Neural progenitor cell (in vitro differentiated cells): Measurements from ENCODE around the gene ZNF441. TPM values are rescaled to one million over a fixed set of nuclear protein-coding genes. Genes with fewer than 3 reads are reported as not detected.

ENCODE experiments used
- DNase-seq: peaks from one replicate; pipeline ENCODE4 v3.0.0-alpha.2; 2016; ENCODE audit warnings: low spot score
- H2AFZ ChIP-seq: fragments of 200-600 bp; sonication (generic); replicated peaks from 2 replicates; pipeline ENCODE4 v1.6.1; 2016; ENCODE audit warnings: antibody characterized with exemption
- H3F3A ChIP-seq: fragments of 200-600 bp; sonication (generic); 2 replicates; pipeline ENCODE4 v1.6.1; 2016; ENCODE audit warnings: antibody characterized with exemption, low read depth
- H3K27ac ChIP-seq: fragments of 200-600 bp; sonication (generic); 2 replicates; pipeline ENCODE4 v1.5.1; 2016; ENCODE audit warnings: mild to moderate bottlenecking
- H3K27me3 ChIP-seq: fragments of 200-600 bp; sonication (generic); 2 replicates; pipeline ENCODE4 v1.6.1; 2016; ENCODE audit warnings: mild to moderate bottlenecking, moderate library complexity
- H3K36me3 ChIP-seq: fragments of 200-600 bp; sonication (generic); 2 replicates; pipeline ENCODE4 v1.5.1; 2016
- H3K4me1 ChIP-seq: fragments of 200-600 bp; sonication (generic); 2 replicates; pipeline ENCODE4 v1.6.1; 2016; ENCODE audit warnings: mixed run types
- H3K4me2 ChIP-seq: fragments of 200-600 bp; sonication (generic); 2 replicates; pipeline ENCODE4 v1.6.1; 2016
- H3K4me3 ChIP-seq: fragments of 200-600 bp; sonication (generic); 2 replicates; pipeline ENCODE4 v1.5.1; 2016
- H3K79me2 ChIP-seq: fragments of 200-600 bp; sonication (generic); 2 replicates; pipeline ENCODE4 v1.6.1; 2016; ENCODE audit warnings: low read depth
- H3K9ac ChIP-seq: fragments of 200-600 bp; sonication (generic); 2 replicates; pipeline ENCODE4 v1.6.1; 2016
- H3K9me3 ChIP-seq: fragments of 200-600 bp; sonication (generic); 2 replicates; pipeline ENCODE4 v1.5.1; 2016; ENCODE audit warnings: low read depth
- H4K20me1 ChIP-seq: fragments of 200-600 bp; sonication (generic); 2 replicates; pipeline ENCODE4 v1.6.1; 2016; ENCODE audit warnings: low read depth
- H3K27ac Mint-ChIP-seq: 3 replicates; pipeline ENCODE4 v1.8.0; 2021; ENCODE audit warnings: mixed read lengths
- H3K27me3 Mint-ChIP-seq: 2 replicates; pipeline ENCODE4 v1.8.0; 2022; ENCODE audit warnings: low read depth, mild to moderate bottlenecking, inconsistent platforms, moderate library complexity, mixed read lengths; ENCODE audit not compliant: insufficient read depth
- H3K36me3 Mint-ChIP-seq: 3 replicates; pipeline ENCODE4 v1.8.0; 2021; ENCODE audit warnings: mixed read lengths
- H3K4me1 Mint-ChIP-seq: 3 replicates; pipeline ENCODE4 v1.8.0; 2021; ENCODE audit warnings: mixed read lengths
- H3K4me3 Mint-ChIP-seq: 3 replicates; pipeline ENCODE4 v1.8.0; 2021; ENCODE audit warnings: mild to moderate bottlenecking, moderate library complexity, mixed read lengths
- H3K9me3 Mint-ChIP-seq: 3 replicates; pipeline ENCODE4 v1.8.0; 2020; ENCODE audit warnings: mixed read lengths
- EZH2 ChIP-seq: fragments of 200-600 bp; sonication (generic); IDR thresholded peaks from 2 replicates; pipeline ENCODE4 v1.6.1; 2017; ENCODE audit warnings: antibody characterized with exemption, mild to moderate bottlenecking, moderate library complexity
- EZH2phosphoT487 ChIP-seq: fragments of 200-600 bp; sonication (generic); IDR thresholded peaks from 2 replicates; pipeline ENCODE4 v1.6.1; 2017; ENCODE audit warnings: antibody characterized with exemption
- total RNA-seq: library from RNA; depleted of rRNA; stranded (reverse); fragments of >200 nt; gene quantifications from 2 replicates; pipeline ENCODE4 v1.2.3, GENCODE V29; 2015; ENCODE audit warnings: low replicate concordance
- TF ChIP-seq, protein P1 (sequence below): fragments of 200-600 bp; sonication (generic); IDR thresholded peaks from 2 replicates; pipeline ENCODE4 v1.5.1; 2017; ENCODE audit warnings: antibody characterized with exemption, mild to moderate bottlenecking

Gene ZNF441
- total RNA-seq, 1 donor from 2014 or later, result 7.3 TPM

DNA sequence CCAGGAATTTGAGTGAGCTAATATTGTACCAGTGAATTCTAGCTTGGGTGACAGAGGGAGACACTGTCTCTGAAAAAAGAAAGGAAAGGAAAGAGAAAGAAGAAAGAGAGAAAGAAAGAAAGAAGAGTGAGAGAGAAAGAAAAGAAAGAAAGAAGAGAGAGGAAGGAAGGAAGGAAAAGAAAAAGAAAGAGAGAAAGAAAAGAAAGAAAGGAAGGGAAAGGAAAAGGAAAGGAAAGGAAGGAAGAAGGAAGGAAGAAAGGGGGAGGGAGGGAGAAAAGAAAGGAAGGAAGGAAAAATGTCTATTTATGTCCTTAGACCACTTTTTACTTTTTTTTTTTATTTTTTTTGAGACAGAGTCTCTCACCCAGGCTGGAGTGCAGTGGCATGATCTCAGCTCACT lies 26.1 kb downstream of the ZNF441 start:
- Histone ChIP-seq H3F3A (peaks cover 11% of the 10 kb centered on the region), H3K27ac (no peak overlapping the region), H3K4me1 (peaks cover 4% of the 10 kb centered on the region), H3K79me2 (no peaks in the 10 kb centered on the region), H3K4me3 (no peak overlapping the region), H3K9me3 (peaks cover 9% of the 10 kb centered on the region), H2AFZ (no peak overlapping the region), H3K9ac (no peak overlapping the region), H3K36me3 (no peaks in the 10 kb centered on the region), H4K20me1 (no peaks in the 10 kb centered on the region), H3K27me3 (peaks cover 69% of the 10 kb centered on the region), H3K4me2 (no peak overlapping the region)
- H3K4me1 Mint-ChIP-seq, result peaks cover 8% of the 10 kb centered on the region
- H3K27ac Mint-ChIP-seq, result no peak overlapping the region
- no peaks in the 10 kb centered on the region for H3K36me3 Mint-ChIP-seq
- no peak for DNase-seq
- peaks cover 3% of the 10 kb centered on the region for H3K27me3 Mint-ChIP-seq
- TF ChIP-seq EZH2phosphoT487 (no peak), EZH2 (no peak)
- TF ChIP-seq, protein P1, sequence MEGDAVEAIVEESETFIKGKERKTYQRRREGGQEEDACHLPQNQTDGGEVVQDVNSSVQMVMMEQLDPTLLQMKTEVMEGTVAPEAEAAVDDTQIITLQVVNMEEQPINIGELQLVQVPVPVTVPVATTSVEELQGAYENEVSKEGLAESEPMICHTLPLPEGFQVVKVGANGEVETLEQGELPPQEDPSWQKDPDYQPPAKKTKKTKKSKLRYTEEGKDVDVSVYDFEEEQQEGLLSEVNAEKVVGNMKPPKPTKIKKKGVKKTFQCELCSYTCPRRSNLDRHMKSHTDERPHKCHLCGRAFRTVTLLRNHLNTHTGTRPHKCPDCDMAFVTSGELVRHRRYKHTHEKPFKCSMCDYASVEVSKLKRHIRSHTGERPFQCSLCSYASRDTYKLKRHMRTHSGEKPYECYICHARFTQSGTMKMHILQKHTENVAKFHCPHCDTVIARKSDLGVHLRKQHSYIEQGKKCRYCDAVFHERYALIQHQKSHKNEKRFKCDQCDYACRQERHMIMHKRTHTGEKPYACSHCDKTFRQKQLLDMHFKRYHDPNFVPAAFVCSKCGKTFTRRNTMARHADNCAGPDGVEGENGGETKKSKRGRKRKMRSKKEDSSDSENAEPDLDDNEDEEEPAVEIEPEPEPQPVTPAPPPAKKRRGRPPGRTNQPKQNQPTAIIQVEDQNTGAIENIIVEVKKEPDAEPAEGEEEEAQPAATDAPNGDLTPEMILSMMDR, result no peak
- peaks cover 37% of the 10 kb centered on the region for H3K9me3 Mint-ChIP-seq
- no peak overlapping the region for H3K4me3 Mint-ChIP-seq

DNA sequence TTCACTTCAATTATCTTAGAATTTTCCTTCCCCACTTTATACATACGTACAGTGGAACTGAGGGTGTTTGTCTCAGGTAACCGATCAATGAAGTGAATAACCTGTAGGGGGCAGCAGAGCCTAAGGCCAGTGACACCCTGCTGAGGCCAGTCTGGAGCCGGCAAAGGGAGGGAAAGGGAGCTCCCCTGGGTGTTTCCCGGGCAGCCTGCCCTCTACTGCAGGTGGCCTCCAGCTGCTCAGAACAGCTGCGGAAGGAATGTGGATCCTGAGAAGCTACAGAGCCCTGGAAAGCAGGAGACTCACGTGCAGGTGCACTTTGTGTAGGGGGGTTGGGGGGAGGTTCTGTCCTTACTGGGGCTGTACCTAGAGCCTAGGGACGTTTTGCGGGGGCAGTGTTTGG lies 30.7 kb downstream of the ZNF441 start:
- peak; percentile 88 for DNase-seq
- Histone ChIP-seq H2AFZ (peak overlapping the region; percentile 77), H3K4me3 (peak overlapping the region; percentile 61), H3K4me2 (peak overlapping the region; percentile 75), H3F3A (peaks cover 27% of the 10 kb centered on the region), H3K79me2 (no peaks in the 10 kb centered on the region), H4K20me1 (no peaks in the 10 kb centered on the region), H3K27me3 (peaks cover 47% of the 10 kb centered on the region), H3K36me3 (no peaks in the 10 kb centered on the region), H3K4me1 (peaks cover 11% of the 10 kb centered on the region), H3K9ac (no peak overlapping the region), H3K27ac (no peak overlapping the region), H3K9me3 (no peaks in the 10 kb centered on the region)
- TF ChIP-seq EZH2 (no peak), EZH2phosphoT487 (no peak)
- TF ChIP-seq, protein P1, result peak; percentile 86
- peaks cover 15% of the 10 kb centered on the region for H3K4me1 Mint-ChIP-seq
- H3K4me3 Mint-ChIP-seq, result peak overlapping the region; percentile 93
- peaks cover 3% of the 10 kb centered on the region for H3K27me3 Mint-ChIP-seq
- peaks cover 26% of the 10 kb centered on the region for H3K9me3 Mint-ChIP-seq
- peak overlapping the region; percentile 30 for H3K27ac Mint-ChIP-seq
- H3K36me3 Mint-ChIP-seq, result peaks cover 14% of the 10 kb centered on the region

DNA sequence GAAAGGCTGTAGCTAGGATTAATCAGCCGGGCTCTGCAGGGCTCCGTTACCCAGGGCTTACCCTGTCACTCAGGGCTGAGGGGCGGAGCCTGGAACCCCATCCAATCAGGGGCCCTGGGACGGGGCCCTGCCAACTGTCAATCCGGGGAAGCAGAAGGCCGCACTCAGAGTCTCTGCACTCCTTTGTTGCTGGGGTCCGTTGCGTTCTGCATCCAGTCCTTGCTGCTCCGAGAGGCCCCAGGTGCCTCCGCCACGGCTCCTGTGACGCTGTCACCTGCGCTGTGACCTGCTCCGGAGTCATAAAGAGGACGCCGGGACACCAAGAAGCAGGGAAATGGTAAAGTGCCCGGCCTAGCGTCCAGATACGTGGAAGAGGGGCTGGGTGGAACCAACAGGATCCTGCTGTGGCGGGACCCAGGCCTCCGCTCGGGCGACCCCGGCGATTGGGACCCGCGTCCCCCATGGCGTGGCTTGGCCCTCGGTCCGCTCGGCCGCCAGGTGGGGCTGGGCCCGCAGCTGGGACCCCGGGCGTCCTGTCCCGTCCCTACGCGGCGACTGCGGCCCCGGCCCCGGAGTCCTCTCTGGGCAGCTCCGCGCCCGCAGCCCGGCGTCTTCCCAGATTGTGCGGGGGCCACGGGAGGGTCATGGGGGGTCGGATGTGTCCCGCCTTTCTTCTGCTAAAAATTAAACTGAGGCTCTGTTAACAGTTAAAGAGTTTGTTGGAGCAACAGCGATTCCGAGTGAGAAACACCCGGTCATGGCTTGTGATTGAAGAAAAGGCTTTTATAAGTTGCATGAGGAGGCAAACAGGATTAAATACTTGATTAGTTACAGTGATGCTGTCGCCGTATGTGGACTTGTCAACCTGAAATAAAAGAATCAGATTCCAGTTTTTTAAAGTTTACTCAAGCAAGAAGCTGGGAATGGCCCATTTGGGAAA lies 31.9 kb downstream of the ZNF441 start, which contains the start of gene ZNF491:
ZNF491 (plus strand) TSS at position 133 of the 940 bp plus-strand sequence. CDS start 7,431 bp downstream, outside the sequence.
- Histone ChIP-seq H3K27me3 (peaks cover 35% of the 10 kb centered on the region), H3K4me2 (peak within 1 kb of the TSS; percentile 75), H3K36me3 (no peaks in the 10 kb centered on the region), H4K20me1 (no peaks in the 10 kb centered on the region), H3K9ac (peak within 1 kb of the TSS; percentile 62), H3K4me1 (peaks cover 11% of the 10 kb centered on the region), H3K9me3 (no peaks in the 10 kb centered on the region), H3K79me2 (no peaks in the 10 kb centered on the region), H3K27ac (peak within 1 kb of the TSS; percentile 16), H3K4me3 (peak within 1 kb of the TSS; percentile 61), H2AFZ (peak within 1 kb of the TSS; percentile 77), H3F3A (peaks cover 27% of the 10 kb centered on the region)
- peak; percentile 99 for DNase-seq
- H3K27ac Mint-ChIP-seq, result peak within 1 kb of the TSS; percentile 96
- H3K36me3 Mint-ChIP-seq, result peaks cover 21% of the 10 kb centered on the region
- H3K4me1 Mint-ChIP-seq, result peaks cover 15% of the 10 kb centered on the region
- TF ChIP-seq EZH2 (peak; percentile 51), EZH2phosphoT487 (peak; percentile 16)
- TF ChIP-seq, protein P1, result peak; percentile 54
- peaks cover 3% of the 10 kb centered on the region for H3K27me3 Mint-ChIP-seq
- peak within 1 kb of the TSS; percentile 93 for H3K4me3 Mint-ChIP-seq
- peaks cover 32% of the 10 kb centered on the region for H3K9me3 Mint-ChIP-seq
